Midbrain (tissue), 1 donor: ENCODE data around the gene A4GNT.

Experiments used
- DNase-seq: peaks from one replicate; lab custom pipeline; 2025; lab: John Stamatoyannopoulos, UW

A4GNT gene

DNA sequence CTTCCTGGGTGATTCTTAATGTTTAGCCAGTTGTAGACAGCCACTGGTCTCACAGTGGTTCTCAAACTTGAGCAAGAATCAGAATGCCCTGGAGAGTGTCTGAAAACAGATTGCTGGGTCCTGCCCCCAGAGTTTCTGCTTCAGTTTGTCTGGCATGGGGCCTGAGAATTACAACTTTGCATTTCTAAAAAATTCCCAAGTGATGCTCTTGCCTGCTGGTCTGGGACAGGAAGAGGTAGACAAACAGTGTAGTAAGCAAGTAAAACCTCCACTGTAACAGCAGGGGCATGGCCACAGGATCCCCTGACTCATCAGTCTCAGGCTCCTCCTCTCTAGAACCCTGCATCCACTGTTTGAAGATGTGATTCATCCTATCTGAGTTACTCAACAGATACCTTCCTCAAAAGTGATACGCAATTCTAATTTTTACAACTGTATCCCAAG is 53.3 kb downstream of the A4GNT start:
- DNase-seq, result no peak

DNA sequence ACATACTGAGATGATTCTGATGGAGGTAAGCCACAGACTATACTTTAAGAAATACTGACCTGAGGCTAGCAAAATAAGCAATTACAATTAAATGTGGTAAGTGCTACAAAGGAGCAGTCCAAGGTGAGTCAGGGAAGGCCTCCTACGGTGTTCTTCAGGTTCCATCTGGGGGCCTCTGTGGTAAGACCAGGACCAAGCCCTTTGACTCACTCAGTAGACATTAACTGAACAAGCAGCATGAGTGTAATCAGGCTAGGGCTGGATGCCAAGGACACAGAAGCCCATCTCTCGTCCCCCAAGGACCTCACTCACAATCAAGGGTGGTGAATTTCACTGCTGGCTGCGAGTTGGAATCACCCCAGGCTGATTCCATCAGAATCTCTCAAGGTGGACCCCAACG is 54.1 kb downstream of the A4GNT start:
- DNase-seq, result no peak
